HG03565 (cell line): ENCODE results near the gene DOC2A.
"Not testable (repeated sequence)": the region's sequence is repeated elsewhere in the genome, so short reads cannot be mapped to it uniquely, and the experiment has no call there.

Source experiments
- ATAC-seq: cut with Tn5 transposase; IDR thresholded peaks from one replicate; pipeline ENCODE4 v1.9.1; 2021; ENCODE audit warnings: mild to moderate bottlenecking, moderate library complexity; ENCODE audit not compliant: unreplicated experiment

The DOC2A gene

DNA sequence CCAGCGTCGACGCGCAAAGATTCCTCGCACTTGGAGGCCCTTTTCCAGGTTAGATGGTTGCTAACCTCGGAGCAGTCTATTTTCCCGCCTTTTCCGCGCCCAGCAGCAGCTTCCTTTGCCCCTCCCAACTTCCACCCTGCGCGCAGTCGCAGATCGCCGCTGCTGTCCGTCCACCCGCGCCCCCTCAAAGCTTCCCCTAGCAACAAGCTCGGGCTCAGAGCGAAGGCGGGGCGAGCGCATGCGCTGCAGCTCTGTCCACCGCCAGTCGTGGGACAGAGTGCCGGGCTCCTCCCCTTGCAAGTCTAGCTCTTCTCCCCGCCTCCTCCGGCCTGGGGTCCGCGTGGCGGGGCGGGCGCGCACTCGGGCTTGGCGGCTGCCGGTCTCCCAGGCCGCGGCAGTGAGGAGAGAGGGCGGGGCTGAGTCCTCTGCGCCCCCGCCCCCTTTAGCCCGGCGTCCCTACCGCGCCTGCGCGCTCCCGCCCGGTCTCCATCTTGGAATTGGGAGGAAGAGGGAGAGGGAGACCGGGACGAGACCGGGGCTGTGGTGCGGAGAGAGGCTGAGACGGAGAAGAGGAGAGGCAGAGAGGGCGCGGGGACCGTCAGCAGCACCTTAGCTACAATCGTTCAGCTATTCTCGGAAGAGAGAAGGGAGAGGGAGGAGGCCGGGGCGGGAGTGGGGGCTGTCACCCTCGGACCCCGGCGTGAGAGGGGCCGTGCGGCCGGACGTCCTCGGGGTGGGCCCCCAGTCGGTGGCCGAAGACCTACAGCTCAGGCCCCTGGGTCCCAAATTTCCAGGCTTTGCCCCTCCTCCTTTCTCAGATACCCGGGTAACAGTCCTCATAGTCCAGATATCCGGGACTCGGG, 37.2 kb downstream of the DOC2A start, which contains the start of gene TAOK2:
Gene TAOK2, plus strand, starts transcription at position 485 of the 863 bp plus-strand sequence. CDS start 3,905 bp downstream, outside the sequence.
- peak; percentile 92 for ATAC-seq

DNA sequence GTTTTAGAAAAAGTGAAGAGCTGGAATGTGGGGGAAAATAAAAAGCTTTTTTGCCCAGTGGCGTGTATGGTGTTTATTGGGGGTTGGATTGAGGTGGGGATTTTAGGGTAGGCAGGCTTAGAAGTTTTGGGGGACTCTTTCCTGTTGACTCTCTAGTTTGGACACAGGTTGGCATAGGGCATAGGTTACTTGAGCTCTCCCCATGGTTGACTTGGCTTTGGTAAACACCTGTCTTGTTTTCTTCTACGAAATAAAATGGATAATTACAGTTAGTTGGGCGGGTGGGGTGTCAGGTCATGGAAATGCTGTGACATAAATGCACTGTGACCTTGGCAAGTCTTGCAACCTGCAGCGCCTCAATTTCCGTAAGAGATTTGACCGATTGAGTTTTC, 37.8 kb downstream of the DOC2A start:
- ATAC-seq, result no peak

DNA sequence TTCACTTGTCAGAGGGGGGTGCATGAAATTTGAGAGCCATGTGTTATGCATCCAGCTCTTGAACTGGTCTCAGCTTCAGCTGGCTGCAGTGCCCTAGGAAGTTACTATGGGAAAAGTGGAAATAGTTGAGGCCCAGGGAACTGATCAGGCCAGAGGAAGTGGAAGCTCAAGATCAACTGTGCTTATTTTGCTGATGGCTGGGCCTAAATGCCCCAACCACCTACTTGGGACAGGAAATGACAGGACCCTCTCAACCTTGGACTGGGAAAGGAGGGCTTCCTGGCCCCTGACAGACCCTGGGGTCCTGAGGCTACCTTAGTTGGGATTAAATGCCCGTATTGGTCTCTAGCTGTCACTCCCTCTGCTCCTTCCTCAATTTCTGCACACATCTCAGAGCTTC, 38.3 kb downstream of the DOC2A start:
- ATAC-seq, result no peak

DNA sequence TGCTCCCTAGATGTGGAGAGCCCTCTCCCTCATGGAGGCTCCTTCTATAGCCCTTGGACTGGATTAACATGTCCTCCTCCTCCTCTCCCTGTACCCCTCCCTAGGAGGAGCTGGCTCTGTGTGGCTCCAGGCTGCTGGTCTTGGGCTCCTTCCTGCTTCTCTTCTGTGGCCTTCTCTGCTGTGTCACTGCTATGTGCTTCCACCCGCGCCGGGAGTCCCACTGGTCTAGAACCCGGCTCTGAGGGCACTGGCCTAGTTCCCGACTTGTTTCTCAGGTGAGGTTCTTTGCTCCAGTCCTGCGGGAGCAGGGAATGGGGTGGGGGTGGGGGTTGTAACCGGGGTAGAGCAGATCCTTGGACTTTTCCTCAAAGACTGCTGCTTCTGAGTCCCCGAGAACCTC, 39.5 kb downstream of the DOC2A start:
- no peak for ATAC-seq

DNA sequence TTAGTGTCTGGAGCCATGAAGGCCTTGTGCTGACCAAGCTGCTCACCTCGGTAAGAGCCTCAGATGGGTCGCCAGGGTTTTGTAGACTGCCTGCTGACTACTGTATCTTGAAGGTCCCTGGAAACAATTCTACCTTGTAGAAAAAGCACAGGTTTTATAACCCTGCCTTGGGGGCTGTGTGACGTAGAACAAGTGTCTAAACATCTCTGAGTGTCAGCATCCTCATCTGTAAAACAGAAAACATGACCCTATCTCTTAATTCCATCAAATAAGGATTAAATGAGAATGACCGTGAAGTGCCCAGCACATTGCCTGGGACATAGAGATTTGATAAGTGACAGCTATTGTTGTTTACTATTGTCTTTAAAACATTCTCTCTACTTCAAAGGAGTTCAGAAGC, 42.6 kb downstream of the DOC2A start:
- ATAC-seq, result no peak

DNA sequence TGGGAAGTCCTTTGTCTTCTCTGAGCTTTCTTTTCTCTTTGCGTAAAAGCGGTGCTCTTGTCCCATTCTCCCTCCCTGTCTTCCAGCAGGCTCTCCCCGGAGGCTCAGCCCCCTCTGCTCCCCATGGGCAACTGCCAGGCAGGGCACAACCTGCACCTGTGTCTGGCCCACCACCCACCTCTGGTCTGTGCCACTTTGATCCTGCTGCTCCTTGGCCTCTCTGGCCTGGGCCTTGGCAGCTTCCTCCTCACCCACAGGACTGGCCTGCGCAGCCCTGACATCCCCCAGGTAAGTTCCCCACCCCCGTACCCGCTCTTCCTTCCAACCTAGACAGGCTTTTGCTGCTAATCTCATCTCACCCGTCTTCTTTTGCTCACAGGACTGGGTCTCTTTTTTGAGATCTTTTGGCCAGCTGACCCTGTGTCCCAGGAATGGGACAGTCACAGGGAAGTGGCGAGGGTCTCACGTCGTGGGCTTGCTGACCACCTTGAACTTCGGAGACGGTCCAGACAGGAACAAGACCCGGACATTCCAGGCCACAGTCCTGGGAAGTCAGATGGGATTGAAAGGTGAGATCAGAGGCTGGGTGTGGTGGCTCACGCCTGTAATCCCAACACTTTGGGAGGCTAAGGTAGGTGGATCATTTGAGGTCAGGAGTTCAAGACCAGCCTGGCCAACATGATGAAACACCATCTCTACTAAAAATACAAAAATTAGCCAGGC, 47.6 kb downstream of the DOC2A start:
- ATAC-seq, result no peak

DNA sequence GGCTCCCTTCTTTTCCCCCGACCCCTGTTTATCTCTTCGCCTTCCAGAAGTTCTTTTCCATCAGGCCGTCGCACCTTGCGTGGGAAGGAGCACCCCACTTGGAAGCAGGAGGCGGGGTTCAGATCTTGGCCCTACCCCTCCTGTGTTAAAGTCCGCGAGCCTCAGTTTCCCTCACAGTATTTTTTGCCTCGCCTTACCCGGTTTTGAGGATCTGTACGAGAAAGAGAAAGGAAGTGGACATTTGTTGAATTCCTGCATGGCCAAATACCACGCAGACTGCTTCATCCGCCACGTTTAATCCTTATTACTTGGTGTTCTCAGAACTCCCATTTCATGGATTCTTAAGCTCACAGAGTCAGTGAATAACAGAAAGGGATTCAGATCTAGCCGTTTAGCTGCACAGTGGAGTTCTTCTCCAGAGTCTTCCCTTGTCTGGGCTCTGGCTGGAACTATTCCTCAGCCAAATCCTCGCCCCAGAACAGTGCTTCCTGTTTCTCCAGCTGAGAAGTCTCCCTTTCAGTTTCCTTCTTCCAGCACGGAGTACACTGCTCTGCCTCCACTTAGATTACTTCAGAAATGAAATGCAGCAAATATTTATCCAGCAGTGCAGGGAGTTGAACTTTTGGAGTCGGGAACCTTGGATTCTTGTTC, 48.4 kb downstream of the DOC2A start:
- ATAC-seq, result no peak

DNA sequence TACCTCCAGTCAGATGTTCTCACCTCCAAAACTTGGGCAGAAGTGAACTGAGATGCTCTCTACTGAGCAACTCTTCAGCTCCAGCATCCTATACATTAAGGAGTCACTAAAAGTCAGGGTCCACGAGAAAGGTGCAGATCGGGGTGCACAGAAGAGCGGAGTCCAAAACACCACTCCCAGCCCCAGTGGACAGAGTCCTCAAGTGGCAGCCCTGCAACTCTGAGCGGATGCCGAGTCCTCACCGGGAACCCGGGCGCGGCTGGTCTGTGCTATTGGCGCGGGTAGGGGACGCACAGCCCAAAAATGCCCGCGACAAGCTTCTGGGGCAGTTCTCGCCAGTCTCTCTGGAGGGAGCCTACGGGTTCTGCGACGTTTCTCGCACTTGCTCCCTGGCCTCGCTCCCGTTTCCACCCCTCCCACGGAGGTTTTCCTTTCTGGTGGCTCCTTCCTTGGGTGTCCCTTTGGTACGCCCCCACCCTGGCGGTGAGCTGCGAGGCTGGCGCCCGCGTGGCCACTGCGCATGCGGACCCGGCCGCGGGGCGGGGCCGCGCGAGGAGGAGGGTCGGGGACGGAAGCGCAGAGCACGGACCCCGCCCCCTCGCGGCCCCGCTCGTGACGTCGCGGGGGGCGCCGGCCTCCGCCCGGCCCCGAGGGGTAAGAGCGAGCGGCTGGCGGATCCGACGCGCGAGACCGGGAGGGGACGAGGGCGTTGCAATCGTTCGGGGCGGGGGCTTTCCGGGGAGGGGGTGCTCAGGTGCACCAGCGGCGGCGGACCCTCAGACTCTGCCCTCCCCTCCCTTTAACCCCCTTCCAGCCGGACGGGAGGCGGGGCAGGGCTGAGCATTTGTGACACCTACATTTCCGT, 49.1 kb downstream of the DOC2A start, which contains the start of gene TMEM219:
Gene TMEM219, plus strand, starts transcription at position 601 of the 865 bp plus-strand sequence. CDS start 1,065 bp downstream, outside the sequence.
- peak; percentile 78 for ATAC-seq

DNA sequence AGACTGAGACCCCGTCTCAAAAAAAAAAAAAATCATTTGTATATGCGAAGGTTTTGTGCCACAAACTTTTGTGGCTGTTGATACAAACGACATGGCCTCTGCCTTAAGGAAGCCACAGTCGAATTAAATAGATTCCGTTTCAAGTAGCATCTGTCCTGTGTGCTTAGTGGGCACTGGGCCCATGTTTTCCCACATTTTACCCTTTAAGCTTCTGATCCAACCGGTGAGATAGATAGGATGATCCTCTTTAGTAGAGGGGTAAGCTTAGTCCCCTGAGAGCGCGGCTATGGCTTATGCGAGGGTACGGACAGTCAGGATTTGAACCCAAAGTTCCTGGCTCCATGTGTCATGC, 49.7 kb downstream of the DOC2A start:
- ATAC-seq, result no peak

DNA sequence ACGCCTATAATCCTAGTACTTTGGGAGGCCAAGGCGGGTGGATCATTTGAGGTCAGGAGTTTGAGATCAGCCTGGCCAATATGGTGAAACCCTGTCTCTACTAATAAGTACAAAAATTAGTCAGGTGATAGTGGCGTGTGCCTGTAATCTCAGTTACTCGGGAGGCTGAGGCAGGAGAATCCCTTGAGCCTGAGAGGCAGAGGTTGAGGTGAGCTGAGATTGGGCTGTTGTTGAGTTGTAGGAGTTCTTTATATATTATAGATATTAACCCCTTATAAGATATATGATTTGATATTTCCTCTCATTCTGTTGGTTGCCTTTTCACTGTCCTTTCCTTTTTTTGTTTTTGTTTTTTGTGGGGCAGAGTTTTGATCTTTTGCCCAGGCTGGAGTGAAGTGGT, 51.0 kb downstream of the DOC2A start:
- not testable (repeated sequence) for ATAC-seq

DNA sequence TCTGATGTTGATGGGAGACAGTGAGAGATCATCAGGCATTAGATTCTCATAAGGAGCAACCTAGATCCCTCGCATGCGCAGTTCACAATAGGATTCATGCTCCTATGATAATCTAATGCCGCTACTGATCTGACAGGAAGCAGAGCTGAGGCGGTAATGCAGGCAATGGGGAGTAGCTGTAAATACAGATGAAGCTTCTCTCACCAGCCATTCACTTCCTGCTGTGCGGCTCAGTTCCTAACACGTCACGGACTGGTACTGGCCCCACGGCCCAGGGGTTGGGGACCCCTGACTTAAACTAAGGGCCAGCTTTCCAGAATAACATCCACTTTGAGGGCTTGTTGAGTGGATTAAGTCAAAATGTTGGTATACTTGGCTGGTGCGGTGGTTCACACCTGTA, 51.5 kb downstream of the DOC2A start:
- no peak for ATAC-seq

DNA sequence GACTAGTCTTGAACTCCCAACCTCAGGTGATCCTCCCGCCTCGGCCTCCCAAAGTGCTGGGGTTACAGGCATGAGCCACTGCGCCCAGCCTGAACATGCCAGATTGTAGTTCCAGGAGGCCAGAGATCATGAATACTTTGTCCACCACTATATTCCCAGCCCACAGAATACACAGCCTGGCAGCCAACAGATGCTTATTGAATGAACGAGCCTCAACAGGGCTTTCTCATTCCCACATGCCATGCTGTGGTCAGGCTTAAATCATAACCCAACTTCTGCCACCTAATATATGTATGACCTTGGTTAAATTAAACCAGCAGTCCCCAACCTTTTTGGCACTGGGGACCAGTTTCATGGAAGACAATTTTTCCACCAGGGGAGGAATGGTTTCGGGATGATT, 52.1 kb downstream of the DOC2A start:
- no peak for ATAC-seq
